H9 (cell line): ENCODE results near the gene PRSS58. TPM values are rescaled to one million over a fixed set of nuclear protein-coding genes. Genes with fewer than 3 reads are reported as not detected.

Experiments used
- DNase-seq: peaks from one replicate; pipeline ENCODE4 v3.0.0-alpha.2; 2017
- H2AFZ ChIP-seq: one replicate; pipeline ENCODE4 v1.6.1; 2013; ENCODE audit warnings: mild to moderate bottlenecking, low read length, control low read depth, moderate library complexity
- H2AK5ac ChIP-seq: 2 replicates; pipeline ENCODE4 v1.6.1; 2013; ENCODE audit warnings: low read length, control low read depth, mixed read lengths; ENCODE audit not compliant: insufficient read length
- H2BK120ac ChIP-seq: one replicate; pipeline ENCODE4 v1.6.1; 2013; ENCODE audit warnings: low read depth, mild to moderate bottlenecking, low read length, control low read depth, inconsistent platforms; ENCODE audit not compliant: poor library complexity, severe bottlenecking
- H2BK12ac ChIP-seq: 2 replicates; pipeline ENCODE4 v1.6.1; 2013; ENCODE audit warnings: low read length, control low read depth, mixed read lengths, low read depth; ENCODE audit not compliant: insufficient read length
- H2BK15ac ChIP-seq: 2 replicates; pipeline ENCODE4 v1.6.1; 2013; ENCODE audit warnings: low read depth, low read length, control low read depth
- H2BK20ac ChIP-seq: one replicate; pipeline ENCODE4 v1.6.1; 2013; ENCODE audit warnings: low read depth, mild to moderate bottlenecking, low read length, control low read depth, inconsistent platforms; ENCODE audit not compliant: poor library complexity, severe bottlenecking
- H2BK5ac ChIP-seq: 2 replicates; pipeline ENCODE4 v1.6.1; 2013; ENCODE audit warnings: low read length, control low read depth, mixed read lengths; ENCODE audit not compliant: insufficient read length
- H3K14ac ChIP-seq: 2 replicates; pipeline ENCODE4 v1.6.1; 2013; ENCODE audit warnings: low read length, control low read depth; ENCODE audit not compliant: insufficient read depth
- H3K18ac ChIP-seq: 2 replicates; pipeline ENCODE4 v1.6.1; 2013; ENCODE audit warnings: low read depth, mild to moderate bottlenecking, mixed read lengths, low read length, control low read depth; ENCODE audit not compliant: insufficient read length
- H3K23ac ChIP-seq: 2 replicates; pipeline ENCODE4 v1.6.1; 2013; ENCODE audit warnings: low read length, control low read depth, mixed read lengths, low read depth; ENCODE audit not compliant: insufficient read length
- H3K23me2 ChIP-seq: 2 replicates; pipeline ENCODE4 v1.6.1; 2013; ENCODE audit warnings: low read depth, mild to moderate bottlenecking, mixed read lengths, low read length, control low read depth; ENCODE audit not compliant: insufficient read length, poor library complexity, severe bottlenecking
- H3K27ac ChIP-seq: 2 replicates; pipeline ENCODE4 v1.5.1; 2013; ENCODE audit warnings: low read length, control low read depth, mixed read lengths, low read depth; ENCODE audit not compliant: insufficient read length
- H3K27me3 ChIP-seq: 2 replicates; pipeline ENCODE4 v1.6.1; 2013; ENCODE audit warnings: low read length, control low read depth, inconsistent platforms; ENCODE audit not compliant: insufficient read depth
- H3K4ac ChIP-seq: 2 replicates; pipeline ENCODE4 v1.6.1; 2013; ENCODE audit warnings: low read depth, mild to moderate bottlenecking, control low read depth, inconsistent platforms, low read length, moderate library complexity
- H3K4me1 ChIP-seq: 2 replicates; pipeline ENCODE4 v1.6.1; 2013; ENCODE audit warnings: low read length, control low read depth, inconsistent platforms; ENCODE audit not compliant: insufficient read depth
- H3K4me2 ChIP-seq: 2 replicates; pipeline ENCODE4 v1.6.1; 2013; ENCODE audit warnings: low read length, control low read depth, mixed read lengths; ENCODE audit not compliant: insufficient read length, insufficient read depth
- H3K56ac ChIP-seq: 2 replicates; pipeline ENCODE4 v1.6.1; 2013; ENCODE audit warnings: low read depth, mild to moderate bottlenecking, mixed read lengths, low read length, control low read depth; ENCODE audit not compliant: insufficient read length
- H3K79me1 ChIP-seq: 2 replicates; pipeline ENCODE4 v1.6.1; 2013; ENCODE audit warnings: low read depth, mild to moderate bottlenecking, moderate library complexity, low read length, control low read depth, inconsistent platforms; ENCODE audit not compliant: insufficient read depth, poor library complexity, severe bottlenecking
- H3K79me2 ChIP-seq: 2 replicates; pipeline ENCODE4 v1.6.1; 2013; ENCODE audit warnings: low read length, control low read depth, inconsistent platforms; ENCODE audit not compliant: insufficient read depth
- H3K9ac ChIP-seq: 2 replicates; pipeline ENCODE4 v1.6.1; 2013; ENCODE audit warnings: low read length, control low read depth, mixed read lengths; ENCODE audit not compliant: insufficient read length; ENCODE audit errors: extremely low read depth
- H3K9me3 ChIP-seq: one replicate; pipeline ENCODE4 v1.6.1; 2013; ENCODE audit warnings: low read depth, low read length, inconsistent platforms; ENCODE audit not compliant: control insufficient read depth
- H3T11ph ChIP-seq: one replicate; pipeline ENCODE4 v1.6.1; 2013; ENCODE audit warnings: mild to moderate bottlenecking, low read length, control low read depth, inconsistent platforms
- H4K20me1 ChIP-seq: one replicate; pipeline ENCODE4 v1.6.1; 2013; ENCODE audit not compliant: control insufficient read depth, insufficient read length, insufficient read depth
- H4K5ac ChIP-seq: 2 replicates; pipeline ENCODE4 v1.6.1; 2013; ENCODE audit warnings: low read depth, mild to moderate bottlenecking, mixed read lengths, low read length, control low read depth; ENCODE audit not compliant: insufficient read length
- H4K8ac ChIP-seq: replicated peaks from 2 replicates; pipeline ENCODE4 v1.6.1; 2013; ENCODE audit warnings: low read length, control low read depth, mixed read lengths, low read depth; ENCODE audit not compliant: insufficient read length
- H4K91ac ChIP-seq: 2 replicates; pipeline ENCODE4 v1.6.1; 2013; ENCODE audit warnings: low read depth, mild to moderate bottlenecking, moderate library complexity, mixed read lengths, low read length, control low read depth; ENCODE audit not compliant: insufficient read length
- H3K27ac Mint-ChIP-seq, 3 experiments: 2 replicates in 2 of 3; 3 replicates in 1 of 3; pipeline ENCODE4 v1.8.0; 2020 to 2021; ENCODE audit warnings: mixed read lengths in 3 of 3, mild to moderate bottlenecking in 1 of 3, moderate library complexity in 1 of 3
- H3K27me3 Mint-ChIP-seq: 2 replicates; pipeline ENCODE4 v1.8.0; 2021; ENCODE audit warnings: low read depth, mild to moderate bottlenecking, moderate library complexity, mixed read lengths
- H3K36me3 Mint-ChIP-seq, 3 experiments: 2 replicates in 2 of 3; 3 replicates in 1 of 3; pipeline ENCODE4 v1.8.0; 2020 to 2021; ENCODE audit warnings: low read depth in 3 of 3, mixed read lengths in 3 of 3; ENCODE audit not compliant: insufficient read depth in 1 of 3
- H3K4me1 Mint-ChIP-seq, 2 experiments: 2 replicates each; pipeline ENCODE4 v1.8.0; 2020; ENCODE audit warnings: mixed read lengths in 2 of 2
- H3K4me3 Mint-ChIP-seq, 2 experiments: 2 replicates in 1 of 2; 3 replicates in 1 of 2; pipeline ENCODE4 v1.8.0; 2020 to 2021; ENCODE audit warnings: mild to moderate bottlenecking in 2 of 2, mixed read lengths in 2 of 2, moderate library complexity in 1 of 2
- H3K9me3 Mint-ChIP-seq, 2 experiments: 2 replicates in 1 of 2; 3 replicates in 1 of 2; pipeline ENCODE4 v1.8.0; 2020; ENCODE audit warnings: mild to moderate bottlenecking in 2 of 2, mixed read lengths in 2 of 2, moderate library complexity in 1 of 2
- WGBS: extraction: QIAGEN DNeasy Blood & Tissue Kit; methylation state at CpG from one replicate; pipeline ENCODE4 v1.1.7; 2013; ENCODE audit warnings: missing lambda C conversion rate, low lambda C conversion rate, mixed read lengths; ENCODE audit not compliant: insufficient read length; ENCODE audit errors: extremely low coverage; 5-methylcytosine and 5-hydroxymethylcytosine counted together
- total RNA-seq: library from RNA; stranded (reverse); gene quantifications from 2 replicates; pipeline ENCODE4 v1.2.1, GENCODE V29; 2021
- TF ChIP-seq, protein P1 (sequence below): fragments of 200-600 bp; sonication (generic); conservative IDR thresholded peaks from 3 replicates; pipeline ENCODE4 v1.8.0; 2021; ENCODE audit warnings: antibody characterized with exemption, mild to moderate bottlenecking

The PRSS58 gene
- total RNA-seq, 1 experiment from 2014 or later, result not detected

DNA sequence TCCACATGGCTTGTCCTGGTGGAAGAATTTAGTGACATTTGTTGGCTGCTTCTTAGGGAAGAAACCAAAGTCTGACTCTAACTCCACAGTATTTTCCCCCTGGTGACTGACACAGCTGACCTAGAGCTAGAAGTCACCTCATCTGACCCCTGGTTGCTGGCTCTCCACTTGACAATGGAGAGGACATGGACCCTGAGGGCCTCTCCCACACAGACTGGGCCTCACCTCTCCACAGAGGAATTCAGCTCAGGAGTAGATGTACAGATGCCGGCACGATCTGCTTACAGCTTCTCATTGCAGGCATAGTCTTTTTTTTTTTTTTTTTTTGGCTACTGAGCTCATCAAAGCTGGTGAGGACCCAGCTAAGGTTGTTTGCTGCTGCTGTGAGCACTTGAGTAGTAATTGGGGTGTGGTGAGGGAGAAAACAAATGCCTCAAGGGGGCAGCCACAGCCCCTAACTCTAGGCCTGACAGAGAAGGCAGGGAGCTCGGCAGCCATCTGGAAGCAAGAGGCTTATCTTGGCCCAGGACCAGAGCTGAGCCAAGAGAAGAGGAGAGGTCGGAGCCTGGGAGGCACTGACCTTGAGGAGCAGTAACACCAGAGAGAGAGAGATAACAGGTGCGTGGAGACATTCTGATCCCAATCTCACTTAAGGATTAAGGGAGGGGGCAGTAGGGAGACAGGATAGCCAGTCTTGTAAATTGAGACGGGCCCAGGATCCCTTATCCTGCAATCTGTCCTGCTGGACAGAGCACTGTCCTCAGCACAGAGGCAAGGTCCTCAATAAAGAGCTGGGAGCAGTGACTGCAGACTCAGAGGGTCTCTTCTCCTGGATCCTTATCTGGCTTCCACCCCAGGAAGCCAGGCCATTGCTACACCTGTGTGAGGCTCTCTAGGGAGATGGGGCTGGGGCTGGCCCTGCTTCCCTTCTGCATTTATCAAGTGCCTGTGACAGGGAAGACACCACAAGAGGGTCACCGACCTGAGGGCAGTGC is 9.4 kb downstream of the PRSS58 start:
- Histone ChIP-seq H2BK120ac (no peak overlapping the region), H3K14ac (no peak overlapping the region), H4K5ac (no peak overlapping the region), H2AK5ac (no peak overlapping the region), H3K23me2 (no peaks in the 10 kb centered on the region), H3T11ph (no peak overlapping the region), H3K56ac (no peak overlapping the region), H3K79me2 (no peaks in the 10 kb centered on the region), H2BK5ac (no peak overlapping the region), H3K4me2 (no peak overlapping the region), H2BK12ac (no peak overlapping the region), H2AFZ (no peak overlapping the region), H3K9ac (no peak overlapping the region), H4K91ac (no peak overlapping the region), H2BK15ac (no peak overlapping the region), H3K9me3 (no peaks in the 10 kb centered on the region), H2BK20ac (no peak overlapping the region), H3K79me1 (no peaks in the 10 kb centered on the region), H3K4ac (no peak overlapping the region), H3K23ac (no peak overlapping the region), H3K27ac (no peak overlapping the region), H3K18ac (no peak overlapping the region), H4K20me1 (no peaks in the 10 kb centered on the region), H3K27me3 (no peaks in the 10 kb centered on the region), H3K4me1 (no peaks in the 10 kb centered on the region; the same call in 1 of the 2 replicates), H4K8ac (no peak overlapping the region)
- WGBS, result no CpG with 5 or more reads among the region's 7 CpGs
- Mint-ChIP-seq H3K27me3 (peaks cover 5% of the 10 kb centered on the region), H3K4me1 (peaks cover 10 to 13% of the 10 kb centered on the region in 2 experiments; a peak in 2 of 4 replicates), H3K4me3 (no peak overlapping the region), H3K9me3 (peaks cover 0 to 2% of the 10 kb centered on the region in 2 experiments; a peak in 1 of 5 replicates), H3K27ac (no peak overlapping the region), H3K36me3 (no peaks in the 10 kb centered on the region)
- TF ChIP-seq, protein P1, sequence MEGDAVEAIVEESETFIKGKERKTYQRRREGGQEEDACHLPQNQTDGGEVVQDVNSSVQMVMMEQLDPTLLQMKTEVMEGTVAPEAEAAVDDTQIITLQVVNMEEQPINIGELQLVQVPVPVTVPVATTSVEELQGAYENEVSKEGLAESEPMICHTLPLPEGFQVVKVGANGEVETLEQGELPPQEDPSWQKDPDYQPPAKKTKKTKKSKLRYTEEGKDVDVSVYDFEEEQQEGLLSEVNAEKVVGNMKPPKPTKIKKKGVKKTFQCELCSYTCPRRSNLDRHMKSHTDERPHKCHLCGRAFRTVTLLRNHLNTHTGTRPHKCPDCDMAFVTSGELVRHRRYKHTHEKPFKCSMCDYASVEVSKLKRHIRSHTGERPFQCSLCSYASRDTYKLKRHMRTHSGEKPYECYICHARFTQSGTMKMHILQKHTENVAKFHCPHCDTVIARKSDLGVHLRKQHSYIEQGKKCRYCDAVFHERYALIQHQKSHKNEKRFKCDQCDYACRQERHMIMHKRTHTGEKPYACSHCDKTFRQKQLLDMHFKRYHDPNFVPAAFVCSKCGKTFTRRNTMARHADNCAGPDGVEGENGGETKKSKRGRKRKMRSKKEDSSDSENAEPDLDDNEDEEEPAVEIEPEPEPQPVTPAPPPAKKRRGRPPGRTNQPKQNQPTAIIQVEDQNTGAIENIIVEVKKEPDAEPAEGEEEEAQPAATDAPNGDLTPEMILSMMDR, result peak; percentile 30; the same call in 2 of the 3 replicates
- peak; percentile 46 for DNase-seq
